A673 (cell line): ENCODE data around the gene TTC7B.

Source experiments
- EZH2 ChIP-seq: fragments of 200-600 bp; sonication (generic); IDR thresholded peaks from 2 replicates; pipeline ENCODE4 v1.6.1; 2017; ENCODE audit warnings: borderline replicate concordance, low read depth, mild to moderate bottlenecking, mixed read lengths, antibody characterized with exemption, low read length; ENCODE audit not compliant: poor library complexity, severe bottlenecking
- TF ChIP-seq, protein P1 (sequence below): fragments of 300-800, 200-600 bp; sonication (generic); conservative IDR thresholded peaks from 2 replicates; pipeline ENCODE4 v1.5.1; 2017; ENCODE audit warnings: low read depth, mild to moderate bottlenecking, antibody characterized with exemption, low read length, moderate library complexity, mixed read lengths

GRCh38 chr14:90613997-90614396 is 202.2 kb downstream of the TTC7B start:
- TF ChIP-seq, protein P1, sequence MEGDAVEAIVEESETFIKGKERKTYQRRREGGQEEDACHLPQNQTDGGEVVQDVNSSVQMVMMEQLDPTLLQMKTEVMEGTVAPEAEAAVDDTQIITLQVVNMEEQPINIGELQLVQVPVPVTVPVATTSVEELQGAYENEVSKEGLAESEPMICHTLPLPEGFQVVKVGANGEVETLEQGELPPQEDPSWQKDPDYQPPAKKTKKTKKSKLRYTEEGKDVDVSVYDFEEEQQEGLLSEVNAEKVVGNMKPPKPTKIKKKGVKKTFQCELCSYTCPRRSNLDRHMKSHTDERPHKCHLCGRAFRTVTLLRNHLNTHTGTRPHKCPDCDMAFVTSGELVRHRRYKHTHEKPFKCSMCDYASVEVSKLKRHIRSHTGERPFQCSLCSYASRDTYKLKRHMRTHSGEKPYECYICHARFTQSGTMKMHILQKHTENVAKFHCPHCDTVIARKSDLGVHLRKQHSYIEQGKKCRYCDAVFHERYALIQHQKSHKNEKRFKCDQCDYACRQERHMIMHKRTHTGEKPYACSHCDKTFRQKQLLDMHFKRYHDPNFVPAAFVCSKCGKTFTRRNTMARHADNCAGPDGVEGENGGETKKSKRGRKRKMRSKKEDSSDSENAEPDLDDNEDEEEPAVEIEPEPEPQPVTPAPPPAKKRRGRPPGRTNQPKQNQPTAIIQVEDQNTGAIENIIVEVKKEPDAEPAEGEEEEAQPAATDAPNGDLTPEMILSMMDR: no peak
- no peak for TF ChIP-seq EZH2
